Liver (tissue), 9 donors: Measurements from ENCODE around the gene FOXN3. TPM values are rescaled to one million over a fixed set of nuclear protein-coding genes. Genes with fewer than 3 reads are reported as not detected.

Experiments
- DNase-seq: peaks from one replicate; pipeline ENCODE4 v3.0.0-alpha.2; 2017; ENCODE audit warnings: low spot score
- H3K27ac ChIP-seq, 2 donors: one replicate each; pipeline ENCODE4 v1.7.0; 2013; ENCODE audit warnings: inconsistent platforms in 2 of 2, low read length in 2 of 2, control low read depth in 1 of 2, low read depth in 1 of 2, mild to moderate bottlenecking in 1 of 2
- H3K27me3 ChIP-seq, 4 donors: one replicate each; pipeline versions ENCODE4 v1.6.1 to v1.7.0; 2013; ENCODE audit warnings: low read length in 3 of 4, inconsistent platforms in 1 of 4, mild to moderate bottlenecking in 1 of 4, moderate library complexity in 1 of 4; ENCODE audit not compliant: control insufficient read depth in 4 of 4, insufficient read depth in 4 of 4
- H3K36me3 ChIP-seq, 4 donors: one replicate each; pipeline versions ENCODE4 v1.6.1 to v1.7.0; 2013; ENCODE audit warnings: low read length in 3 of 4, mild to moderate bottlenecking in 3 of 4, low read depth in 1 of 4, moderate library complexity in 1 of 4; ENCODE audit not compliant: control insufficient read depth in 4 of 4, insufficient read depth in 3 of 4
- H3K4me1 ChIP-seq, 4 donors: one replicate each; pipeline versions ENCODE4 v1.6.1 to v1.7.0; 2013; ENCODE audit warnings: low read length in 3 of 4, mild to moderate bottlenecking in 3 of 4, moderate library complexity in 1 of 4; ENCODE audit not compliant: control insufficient read depth in 4 of 4, insufficient read depth in 4 of 4
- H3K4me3 ChIP-seq, 3 donors: one replicate each; pipeline versions ENCODE4 v1.6.1 to v1.7.0; 2013; ENCODE audit warnings: low read length in 3 of 3, control low read depth in 1 of 3, low read depth in 1 of 3, mild to moderate bottlenecking in 1 of 3
- H3K9ac ChIP-seq, 2 donors: one replicate each; pipeline ENCODE4 v1.7.0; 2013; ENCODE audit warnings: low read length in 2 of 2, mild to moderate bottlenecking in 2 of 2, moderate library complexity in 2 of 2, control low read depth in 1 of 2, low read depth in 1 of 2
- H3K9me3 ChIP-seq, 4 donors: one replicate each; pipeline versions ENCODE4 v1.6.1 to v1.7.0; 2013; ENCODE audit warnings: low read length in 3 of 4; ENCODE audit not compliant: control insufficient read depth in 4 of 4
- ATF3 ChIP-seq: IDR thresholded peaks from 2 replicates; pipeline ENCODE4 v1.6.1; 2016; ENCODE audit warnings: antibody characterized with exemption
- CTCF ChIP-seq: fragments of 150-350 bp; IDR thresholded peaks from 2 replicates; pipeline ENCODE4 v1.5.1; 2017; ENCODE audit warnings: improper control_type of control experiment, low read depth, low read length; ENCODE audit not compliant: missing input control
- EGR1 ChIP-seq, 2 donors: IDR thresholded peaks; 2 replicates each; pipeline ENCODE4 v1.6.1; 2016 to 2018; ENCODE audit warnings: antibody characterized with exemption in 2 of 2, low read depth in 2 of 2
- FOXA1 ChIP-seq: IDR thresholded peaks from 2 replicates; pipeline ENCODE4 v1.6.1; 2016; ENCODE audit warnings: antibody characterized with exemption
- FOXA2 ChIP-seq: IDR thresholded peaks from 2 replicates; pipeline ENCODE4 v1.6.1; 2016; ENCODE audit warnings: antibody characterized with exemption
- GABPA ChIP-seq, 2 donors: IDR thresholded peaks in 1 of 2; conservative IDR thresholded peaks in 1 of 2; 2 replicates each; pipeline ENCODE4 v1.6.1; 2016; ENCODE audit warnings: antibody characterized with exemption in 2 of 2, mild to moderate bottlenecking in 1 of 2, moderate library complexity in 1 of 2
- HNF4A ChIP-seq, 2 donors: conservative IDR thresholded peaks; 2 replicates each; pipeline ENCODE4 v1.6.1; 2016; ENCODE audit warnings: antibody characterized with exemption in 2 of 2, mild to moderate bottlenecking in 2 of 2
- HNF4G ChIP-seq: IDR thresholded peaks from 2 replicates; pipeline ENCODE4 v1.6.1; 2016; ENCODE audit warnings: antibody characterized with exemption
- MAX ChIP-seq: IDR thresholded peaks from 2 replicates; pipeline ENCODE4 v1.6.1; 2016; ENCODE audit warnings: antibody characterized with exemption
- NR2F2 ChIP-seq: IDR thresholded peaks from 2 replicates; pipeline ENCODE4 v1.6.1; 2016; ENCODE audit warnings: antibody characterized with exemption
- RAD21 ChIP-seq, 2 donors: IDR thresholded peaks; 2 replicates each; pipeline ENCODE4 v1.6.1; 2016; ENCODE audit warnings: antibody characterized with exemption in 2 of 2, mild to moderate bottlenecking in 2 of 2
- REST ChIP-seq: IDR thresholded peaks from 2 replicates; pipeline ENCODE4 v1.6.1; 2016; ENCODE audit warnings: antibody characterized with exemption, mild to moderate bottlenecking
- RXRA ChIP-seq, 2 donors: IDR thresholded peaks; 2 replicates each; pipeline ENCODE4 v1.6.1; 2017 to 2018; ENCODE audit warnings: antibody characterized with exemption in 2 of 2, mild to moderate bottlenecking in 1 of 2
- TAF1 ChIP-seq: conservative IDR thresholded peaks from 2 replicates; pipeline ENCODE4 v1.6.1; 2016; ENCODE audit warnings: antibody characterized with exemption, mild to moderate bottlenecking
- YY1 ChIP-seq: IDR thresholded peaks from 2 replicates; pipeline ENCODE4 v1.6.1; 2016; ENCODE audit warnings: antibody characterized with exemption, mild to moderate bottlenecking
- ZBTB33 ChIP-seq: IDR thresholded peaks from 2 replicates; pipeline ENCODE4 v1.6.1; 2016; ENCODE audit warnings: antibody characterized with exemption
- WGBS: extraction: QIAGEN DNeasy Blood & Tissue Kit; methylation state at CpG from one replicate; pipeline ENCODE4 v1.1.7; 2013; 5-methylcytosine and 5-hydroxymethylcytosine counted together
- polyA plus RNA-seq, 2 donors: library from polyadenylated mRNA; stranded (reverse) in 1 of 2; unstranded in 1 of 2; fragments of 200-250 nt in 1 of 2; fragments of >200 nt in 1 of 2; fragmentation: Nextera tagmentation in 1 of 2; extraction: Ambion mirVana in 1 of 2; gene quantifications; one replicate each; pipeline versions ENCODE4 v1.2.1 to v1.2.3, GENCODE V29; 2013 to 2015
- total RNA-seq, 2 donors: library from RNA; depleted of rRNA; stranded (reverse); fragments of >200 nt; gene quantifications; one replicate each; pipeline ENCODE4 v1.2.3, GENCODE V29; 2014
- donor health status: healthy.
- donor health status: healthy.
- donor health status: healthy.
- donor health status: healthy.
- donor health status: healthy.

The FOXN3 gene
- total and polyA plus RNA-seq, 4 donors: 17.8 to 44.8 (median 35.3) TPM

GRCh38 chr14:89259951-89260609 lies 157.0 kb downstream of the FOXN3 start:
- H3K36me3 ChIP-seq: no peaks in the 10 kb centered on the region
- peaks cover 0 to 4% (median 0%) of the 10 kb centered on the region in 4 donors for H3K4me1 ChIP-seq
- WGBS: 82% methylated on average over 15 of the region's 15 CpGs
- H3K9ac ChIP-seq: no peak overlapping the region
- no peak overlapping the region for H3K4me3 ChIP-seq
- no peaks in the 10 kb centered on the region for H3K27me3 ChIP-seq
- TF ChIP-seq FOXA2 (no peak), FOXA1 (no peak), REST (no peak), GABPA (IDR thresholded peaks at IDR 0.05 in 1 of 2, conservative IDR thresholded peaks at IDR 0.05 in 1 of 2) (no peak), RAD21 (IDR thresholded peaks at IDR 0.05) (no peak), HNF4A (conservative IDR thresholded peaks at IDR 0.05) (no peak), HNF4G (no peak), CTCF (no peak), EGR1 (IDR thresholded peaks at IDR 0.05; ENCODE audit: low read depth in 2 of 2) (no peak), NR2F2 (no peak), YY1 (no peak), TAF1 (no peak), ATF3 (no peak), MAX (no peak), RXRA (IDR thresholded peaks at IDR 0.05) (no peak), ZBTB33 (no peak)
- no peaks in the 10 kb centered on the region for H3K9me3 ChIP-seq
- DNase-seq: no peak
- no peak overlapping the region for H3K27ac ChIP-seq
